HepG2 (cell line): ENCODE data around the gene RHOD. TPM values are rescaled to one million over a fixed set of nuclear protein-coding genes. Genes with fewer than 3 reads are reported as not detected.

ENCODE experiments used
- JARID2 ChIP-seq: sonication (generic); formaldehyde crosslinking; IDR thresholded peaks from 2 replicates; pipeline ENCODE4 v1.8.1; 2023; ENCODE audit warnings: missing genetic modification reagents, inconsistent platforms; ENCODE audit not compliant: insufficient replicate concordance
- JDP2 ChIP-seq: sonication (generic); formaldehyde crosslinking; IDR thresholded peaks from 2 replicates; pipeline ENCODE4 v1.8.1; 2022; ENCODE audit warnings: missing genetic modification reagents, borderline replicate concordance
- KAT7 ChIP-seq: IDR thresholded peaks from 2 replicates; pipeline ENCODE4 v1.6.1; 2018; ENCODE audit warnings: borderline replicate concordance, missing compliant biosample characterization
- KLF11 ChIP-seq: IDR thresholded peaks from 2 replicates; pipeline ENCODE4 v1.6.1; 2016; ENCODE audit warnings: missing compliant biosample characterization
- NRL ChIP-seq: sonication (generic); formaldehyde crosslinking; IDR thresholded peaks from 2 replicates; pipeline ENCODE4 v1.5.0; 2020; ENCODE audit warnings: missing genetic modification reagents, mild to moderate bottlenecking, moderate library complexity, borderline replicate concordance
- PAF1 ChIP-seq: IDR thresholded peaks from 2 replicates; pipeline ENCODE4 v1.6.1; 2016; ENCODE audit warnings: missing genetic modification reagents, missing compliant biosample characterization
- SOX5 ChIP-seq: IDR thresholded peaks from 2 replicates; pipeline ENCODE4 v1.6.1; 2016; ENCODE audit warnings: borderline replicate concordance
- SP4 ChIP-seq: sonication (generic); formaldehyde crosslinking; IDR thresholded peaks from 2 replicates; pipeline ENCODE4 v1.8.1; 2023; ENCODE audit warnings: mild to moderate bottlenecking, missing genetic modification reagents
- TAF1 ChIP-seq: sonication (generic); formaldehyde crosslinking; IDR thresholded peaks from 2 replicates; pipeline ENCODE4 v1.4.0; 2020; ENCODE audit warnings: missing genetic modification reagents
- TBL1XR1 ChIP-seq: fragments of 150-350 bp; IDR thresholded peaks from 2 replicates; pipeline ENCODE4 v1.6.1; 2014; ENCODE audit warnings: borderline replicate concordance, low read length; ENCODE audit not compliant: partially characterized antibody
- XRCC5 ChIP-seq: fragments of 200-400 bp; formaldehyde crosslinking; optimal IDR thresholded peaks from 2 replicates; pipeline ENCODE3; 2017; ENCODE audit warnings: mild to moderate bottlenecking, low read length
- ZKSCAN8 ChIP-seq: IDR thresholded peaks from 2 replicates; pipeline ENCODE4 v1.6.1; 2016; ENCODE audit warnings: borderline replicate concordance, missing genetic modification reagents, missing compliant biosample characterization
- ZNF160 ChIP-seq: sonication (generic); formaldehyde crosslinking; IDR thresholded peaks from 2 replicates; pipeline ENCODE4 v1.8.0; 2022; ENCODE audit warnings: mild to moderate bottlenecking, inconsistent platforms, missing genetic modification reagents
- ZNF441 ChIP-seq: sonication (generic); formaldehyde crosslinking; IDR thresholded peaks from 2 replicates; pipeline ENCODE4 v1.7.0; 2021; ENCODE audit warnings: missing genetic modification reagents, borderline replicate concordance
- ZNF720 ChIP-seq: sonication (generic); formaldehyde crosslinking; IDR thresholded peaks from 2 replicates; pipeline ENCODE4 v1.4.0; 2020; ENCODE audit warnings: missing genetic modification reagents
- ZNF782 ChIP-seq: sonication (generic); formaldehyde crosslinking; IDR thresholded peaks from 2 replicates; pipeline ENCODE4 v1.4.0; 2020; ENCODE audit warnings: missing genetic modification reagents, mild to moderate bottlenecking, borderline replicate concordance
- ZNF841 ChIP-seq: sonication (generic); formaldehyde crosslinking; IDR thresholded peaks from 2 replicates; pipeline ENCODE4 v1.8.1; 2023; ENCODE audit warnings: missing genetic modification reagents, borderline replicate concordance
- ZNF850 ChIP-seq: sonication (generic); formaldehyde crosslinking; conservative IDR thresholded peaks from 2 replicates; pipeline ENCODE4 v1.9.0; 2021; ENCODE audit warnings: mild to moderate bottlenecking, missing genetic modification reagents
- polyA plus RNA-seq, 8 experiments: library from polyadenylated mRNA; depleted of rRNA in 3 of 8; stranded (reverse) in 7 of 8; unstranded in 1 of 8; fragments of >200 nt; fragmentation: Illumina TruSeq in 4 of 8; extraction: Trizol in 4 of 8; gene quantifications; 2 replicates each; pipeline versions ENCODE4 v1.2.1 to v1.2.3, GENCODE V29; 2011 to 2016; ENCODE audit warnings: low read depth in 4 of 8, missing spikeins in 1 of 8, mixed read lengths in 1 of 8; ENCODE audit not compliant: insufficient read depth in 1 of 8
- total RNA-seq, 5 experiments: library from RNA; depleted of rRNA; stranded (reverse); fragments of >200 nt; fragmentation: Illumina TruSeq; extraction: Trizol; gene quantifications; 2 replicates each; pipeline ENCODE4 v1.2.3, GENCODE V29; 2016; ENCODE audit warnings: low read depth in 1 of 5
- TF ChIP-seq, protein P1 (sequence below): conservative IDR thresholded peaks from 2 replicates; pipeline ENCODE4 v1.6.1; 2018; ENCODE audit warnings: missing genetic modification reagents
- TF ChIP-seq, protein P2 (sequence below), 2 experiments: IDR thresholded peaks; 2 replicates each; pipeline ENCODE4 v1.6.1; 2011 to 2012; ENCODE audit warnings: low read length in 2 of 2, borderline replicate concordance in 1 of 2, low read depth in 1 of 2, mild to moderate bottlenecking in 1 of 2, moderate library complexity in 1 of 2
- TF ChIP-seq, protein P3 (sequence below): sonication (generic); formaldehyde crosslinking; IDR thresholded peaks from 2 replicates; pipeline ENCODE4 v1.5.1; 2020; ENCODE audit warnings: missing genetic modification reagents, mild to moderate bottlenecking, borderline replicate concordance
- TF ChIP-seq, protein P4 (sequence below): sonication (generic); formaldehyde crosslinking; IDR thresholded peaks from 2 replicates; pipeline ENCODE4 v1.4.0; 2020; ENCODE audit warnings: missing genetic modification reagents

The RHOD gene
- total and polyA plus RNA-seq, 2 of the 13 experiments (the other 11 are each of a cell fraction or from before 2014, with no cell fraction given), result 0.27 to 0.98 TPM

DNA sequence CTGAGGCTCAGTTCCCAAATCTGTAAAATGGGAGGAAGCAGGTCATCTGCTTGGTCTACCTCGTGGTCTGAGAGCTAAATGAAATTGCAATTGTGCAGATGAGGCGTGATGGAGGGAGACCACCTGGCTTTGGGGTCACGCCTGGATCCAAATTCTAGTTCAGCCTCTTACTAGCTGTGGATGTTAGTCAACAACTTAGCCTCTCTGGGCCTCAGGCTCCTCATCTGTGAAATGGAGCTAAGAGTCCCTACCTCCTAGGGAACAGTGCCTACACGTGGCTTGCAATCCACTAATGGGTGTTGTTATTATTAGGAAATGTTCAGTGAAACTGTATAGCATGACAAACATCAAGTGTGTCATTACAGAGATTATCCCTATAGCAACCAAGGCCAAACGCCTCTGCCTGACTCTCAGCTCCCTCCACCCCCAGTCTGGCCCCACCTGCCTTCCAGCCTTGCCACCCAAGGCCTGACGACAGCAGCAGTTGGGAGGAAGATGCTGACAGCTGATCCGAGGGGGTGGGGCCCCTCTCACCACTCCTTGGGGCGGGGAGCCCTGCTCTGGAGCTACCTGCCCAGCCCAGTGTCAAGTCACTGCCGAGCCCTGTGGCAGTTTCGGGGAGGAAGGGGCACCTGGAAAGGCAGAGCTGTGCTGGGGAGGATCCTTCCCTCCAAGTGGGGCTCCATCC is 1.7 kb upstream of the RHOD start (continued):
- TF ChIP-seq, protein P1, sequence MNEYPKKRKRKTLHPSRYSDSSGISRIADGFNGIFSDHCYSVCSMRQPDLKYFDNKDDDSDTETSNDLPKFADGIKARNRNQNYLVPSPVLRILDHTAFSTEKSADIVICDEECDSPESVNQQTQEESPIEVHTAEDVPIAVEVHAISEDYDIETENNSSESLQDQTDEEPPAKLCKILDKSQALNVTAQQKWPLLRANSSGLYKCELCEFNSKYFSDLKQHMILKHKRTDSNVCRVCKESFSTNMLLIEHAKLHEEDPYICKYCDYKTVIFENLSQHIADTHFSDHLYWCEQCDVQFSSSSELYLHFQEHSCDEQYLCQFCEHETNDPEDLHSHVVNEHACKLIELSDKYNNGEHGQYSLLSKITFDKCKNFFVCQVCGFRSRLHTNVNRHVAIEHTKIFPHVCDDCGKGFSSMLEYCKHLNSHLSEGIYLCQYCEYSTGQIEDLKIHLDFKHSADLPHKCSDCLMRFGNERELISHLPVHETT (CRISPR knock-in tag), result no peak
- no peak for TF ChIP-seq ZNF782
- no peak for TF ChIP-seq XRCC5
- TF ChIP-seq, protein P2, sequence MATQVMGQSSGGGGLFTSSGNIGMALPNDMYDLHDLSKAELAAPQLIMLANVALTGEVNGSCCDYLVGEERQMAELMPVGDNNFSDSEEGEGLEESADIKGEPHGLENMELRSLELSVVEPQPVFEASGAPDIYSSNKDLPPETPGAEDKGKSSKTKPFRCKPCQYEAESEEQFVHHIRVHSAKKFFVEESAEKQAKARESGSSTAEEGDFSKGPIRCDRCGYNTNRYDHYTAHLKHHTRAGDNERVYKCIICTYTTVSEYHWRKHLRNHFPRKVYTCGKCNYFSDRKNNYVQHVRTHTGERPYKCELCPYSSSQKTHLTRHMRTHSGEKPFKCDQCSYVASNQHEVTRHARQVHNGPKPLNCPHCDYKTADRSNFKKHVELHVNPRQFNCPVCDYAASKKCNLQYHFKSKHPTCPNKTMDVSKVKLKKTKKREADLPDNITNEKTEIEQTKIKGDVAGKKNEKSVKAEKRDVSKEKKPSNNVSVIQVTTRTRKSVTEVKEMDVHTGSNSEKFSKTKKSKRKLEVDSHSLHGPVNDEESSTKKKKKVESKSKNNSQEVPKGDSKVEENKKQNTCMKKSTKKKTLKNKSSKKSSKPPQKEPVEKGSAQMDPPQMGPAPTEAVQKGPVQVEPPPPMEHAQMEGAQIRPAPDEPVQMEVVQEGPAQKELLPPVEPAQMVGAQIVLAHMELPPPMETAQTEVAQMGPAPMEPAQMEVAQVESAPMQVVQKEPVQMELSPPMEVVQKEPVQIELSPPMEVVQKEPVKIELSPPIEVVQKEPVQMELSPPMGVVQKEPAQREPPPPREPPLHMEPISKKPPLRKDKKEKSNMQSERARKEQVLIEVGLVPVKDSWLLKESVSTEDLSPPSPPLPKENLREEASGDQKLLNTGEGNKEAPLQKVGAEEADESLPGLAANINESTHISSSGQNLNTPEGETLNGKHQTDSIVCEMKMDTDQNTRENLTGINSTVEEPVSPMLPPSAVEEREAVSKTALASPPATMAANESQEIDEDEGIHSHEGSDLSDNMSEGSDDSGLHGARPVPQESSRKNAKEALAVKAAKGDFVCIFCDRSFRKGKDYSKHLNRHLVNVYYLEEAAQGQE (IDR thresholded peaks at IDR 0.05; ENCODE audit: borderline replicate concordance in 1 of 2, low read depth in 1 of 2, low read length in 2 of 2), result no peak
- TF ChIP-seq JARID2 (CRISPR knock-in tag), result no peak
- no peak for TF ChIP-seq ZNF720 (CRISPR knock-in tag)
- no peak for TF ChIP-seq ZNF160 (CRISPR knock-in tag)
- no peak for TF ChIP-seq KAT7 (CRISPR knock-in tag)
- TF ChIP-seq, protein P3, sequence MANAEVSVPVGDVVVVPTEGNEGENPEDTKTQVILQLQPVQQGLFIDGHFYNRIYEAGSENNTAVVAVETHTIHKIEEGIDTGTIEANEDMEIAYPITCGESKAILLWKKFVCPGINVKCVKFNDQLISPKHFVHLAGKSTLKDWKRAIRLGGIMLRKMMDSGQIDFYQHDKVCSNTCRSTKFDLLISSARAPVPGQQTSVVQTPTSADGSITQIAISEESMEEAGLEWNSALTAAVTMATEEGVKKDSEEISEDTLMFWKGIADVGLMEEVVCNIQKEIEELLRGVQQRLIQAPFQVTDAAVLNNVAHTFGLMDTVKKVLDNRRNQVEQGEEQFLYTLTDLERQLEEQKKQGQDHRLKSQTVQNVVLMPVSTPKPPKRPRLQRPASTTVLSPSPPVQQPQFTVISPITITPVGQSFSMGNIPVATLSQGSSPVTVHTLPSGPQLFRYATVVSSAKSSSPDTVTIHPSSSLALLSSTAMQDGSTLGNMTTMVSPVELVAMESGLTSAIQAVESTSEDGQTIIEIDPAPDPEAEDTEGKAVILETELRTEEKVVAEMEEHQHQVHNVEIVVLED (CRISPR knock-in tag), result no peak
- TF ChIP-seq SOX5 (CRISPR knock-in tag), result peak; percentile 82
- no peak for TF ChIP-seq TAF1
- TF ChIP-seq KLF11, result peak; percentile 50; the same call in 1 of the 2 replicates
- TF ChIP-seq TBL1XR1, result no peak
- TF ChIP-seq ZNF850 (CRISPR knock-in tag), result no peak
- no peak for TF ChIP-seq ZNF441 (CRISPR knock-in tag)
- TF ChIP-seq NRL (CRISPR knock-in tag), result no peak
- TF ChIP-seq ZNF841, result no peak
- TF ChIP-seq SP4, result no peak
- TF ChIP-seq, protein P4, sequence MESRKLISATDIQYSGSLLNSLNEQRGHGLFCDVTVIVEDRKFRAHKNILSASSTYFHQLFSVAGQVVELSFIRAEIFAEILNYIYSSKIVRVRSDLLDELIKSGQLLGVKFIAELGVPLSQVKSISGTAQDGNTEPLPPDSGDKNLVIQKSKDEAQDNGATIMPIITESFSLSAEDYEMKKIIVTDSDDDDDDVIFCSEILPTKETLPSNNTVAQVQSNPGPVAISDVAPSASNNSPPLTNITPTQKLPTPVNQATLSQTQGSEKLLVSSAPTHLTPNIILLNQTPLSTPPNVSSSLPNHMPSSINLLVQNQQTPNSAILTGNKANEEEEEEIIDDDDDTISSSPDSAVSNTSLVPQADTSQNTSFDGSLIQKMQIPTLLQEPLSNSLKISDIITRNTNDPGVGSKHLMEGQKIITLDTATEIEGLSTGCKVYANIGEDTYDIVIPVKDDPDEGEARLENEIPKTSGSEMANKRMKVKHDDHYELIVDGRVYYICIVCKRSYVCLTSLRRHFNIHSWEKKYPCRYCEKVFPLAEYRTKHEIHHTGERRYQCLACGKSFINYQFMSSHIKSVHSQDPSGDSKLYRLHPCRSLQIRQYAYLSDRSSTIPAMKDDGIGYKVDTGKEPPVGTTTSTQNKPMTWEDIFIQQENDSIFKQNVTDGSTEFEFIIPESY (CRISPR knock-in tag), result no peak
- peak; percentile 24; the same call in 1 of the 2 replicates for TF ChIP-seq ZKSCAN8 (CRISPR knock-in tag)
- no peak for TF ChIP-seq PAF1 (CRISPR knock-in tag)
- no peak for TF ChIP-seq JDP2 (CRISPR knock-in tag)
